ENCODE data around the gene PLK3.
"Not testable (repeated sequence)": the region's sequence is repeated elsewhere in the genome, so short reads cannot be mapped to it uniquely, and the experiment has no call there.

DNA sequence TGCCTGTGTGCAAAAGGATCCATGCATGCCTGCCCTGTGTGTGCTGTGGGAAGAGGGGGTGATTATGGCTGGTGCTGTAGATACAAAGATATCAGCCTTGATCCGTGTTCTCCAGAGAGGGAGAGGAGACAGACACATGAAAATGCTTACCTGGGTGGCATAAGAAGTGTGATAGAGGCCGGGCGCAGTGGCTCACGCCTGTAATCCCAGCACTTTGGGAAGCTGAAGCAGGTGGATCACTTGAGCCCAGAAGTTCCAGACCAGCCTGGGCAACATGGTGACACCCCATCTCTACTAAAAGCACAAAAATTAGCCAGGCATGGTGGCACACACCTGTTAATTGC is 10.6 kb downstream of the PLK3 start:
- TF ChIP-seq, protein P1, sequence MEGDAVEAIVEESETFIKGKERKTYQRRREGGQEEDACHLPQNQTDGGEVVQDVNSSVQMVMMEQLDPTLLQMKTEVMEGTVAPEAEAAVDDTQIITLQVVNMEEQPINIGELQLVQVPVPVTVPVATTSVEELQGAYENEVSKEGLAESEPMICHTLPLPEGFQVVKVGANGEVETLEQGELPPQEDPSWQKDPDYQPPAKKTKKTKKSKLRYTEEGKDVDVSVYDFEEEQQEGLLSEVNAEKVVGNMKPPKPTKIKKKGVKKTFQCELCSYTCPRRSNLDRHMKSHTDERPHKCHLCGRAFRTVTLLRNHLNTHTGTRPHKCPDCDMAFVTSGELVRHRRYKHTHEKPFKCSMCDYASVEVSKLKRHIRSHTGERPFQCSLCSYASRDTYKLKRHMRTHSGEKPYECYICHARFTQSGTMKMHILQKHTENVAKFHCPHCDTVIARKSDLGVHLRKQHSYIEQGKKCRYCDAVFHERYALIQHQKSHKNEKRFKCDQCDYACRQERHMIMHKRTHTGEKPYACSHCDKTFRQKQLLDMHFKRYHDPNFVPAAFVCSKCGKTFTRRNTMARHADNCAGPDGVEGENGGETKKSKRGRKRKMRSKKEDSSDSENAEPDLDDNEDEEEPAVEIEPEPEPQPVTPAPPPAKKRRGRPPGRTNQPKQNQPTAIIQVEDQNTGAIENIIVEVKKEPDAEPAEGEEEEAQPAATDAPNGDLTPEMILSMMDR (IDR thresholded peaks at IDR 0.05) = not testable (repeated sequence)
- not testable (repeated sequence) for TF ChIP-seq POLR2AphosphoS5 (IDR thresholded peaks at IDR 0.05)

All from transverse colon (tissue), 4 donors.